BJ (cell line): Measurements from ENCODE around the gene IFI6. TPM values are rescaled to one million over a fixed set of nuclear protein-coding genes. Genes with fewer than 3 reads are reported as not detected.
"Not testable (repeated sequence)": the region's sequence is repeated elsewhere in the genome, so short reads cannot be mapped to it uniquely, and the experiment has no call there.

Source experiments
- CTCF ChIA-PET: fragments of 350-600 bp; formaldehyde crosslinking; extraction: SDS; loops from one replicate; lab custom pipeline; 2021; ENCODE audit warnings: antibody characterized with exemption, inconsistent platforms; lab: Yijun Ruan, JAX
- POLR2A ChIA-PET: fragments of 300-600 bp; sonication (Branson Sonifier 250); formaldehyde crosslinking; extraction: SDS; loops from one replicate; lab custom pipeline; 2021; ENCODE audit warnings: antibody characterized with exemption; lab: Charles Lee
- DNase-seq: peaks from one replicate; pipeline ENCODE4 v3.0.0-alpha.2; 2011; ENCODE audit warnings: low read depth
- H3K27me3 ChIP-seq: 2 replicates; pipeline ENCODE4 v1.6.0; 2011; ENCODE audit warnings: low read length; ENCODE audit not compliant: control insufficient read depth, insufficient read depth
- H3K36me3 ChIP-seq: 2 replicates; pipeline ENCODE4 v1.5.1; 2011; ENCODE audit warnings: low read length; ENCODE audit not compliant: control insufficient read depth, insufficient read depth
- H3K4me3 ChIP-seq: 2 replicates; pipeline ENCODE4 v1.5.1; 2011; ENCODE audit warnings: low read depth, mild to moderate bottlenecking, control low read depth, low read length
- CTCF ChIP-seq: IDR thresholded peaks from 2 replicates; pipeline ENCODE4 v1.5.1; 2011; ENCODE audit warnings: low read depth, mild to moderate bottlenecking, control low read depth, inconsistent platforms, low read length, moderate library complexity; ENCODE audit not compliant: insufficient read depth
- polyA plus RNA-seq: library from polyadenylated mRNA; depleted of rRNA; stranded (reverse); fragments of >200 nt; gene quantifications from 2 replicates; pipeline ENCODE4 v1.2.3, GENCODE V29; 2011

Gene IFI6
- polyA plus RNA-seq, 1 experiment, result 68.0 TPM

GRCh38 chr1:27645071-27645415 is 26.9 kb downstream of the IFI6 start:
- no peak for DNase-seq

GRCh38 chr1:27644369-27645070 is 27.5 kb downstream of the IFI6 start:
- no peak for DNase-seq
- CTCF ChIA-PET, result interaction anchor here (0.6 to 2.6 kb wide), 7 partner anchors 12 to 312 kb away, joined by 3 to 30 read pairs (median 4); no protein-coding TSS in a partner anchor
- POLR2A ChIA-PET, result no interaction called here
- H3K36me3 ChIP-seq, result no peaks in the 10 kb centered on the region
- no peak overlapping the region for H3K4me3 ChIP-seq
- H3K27me3 ChIP-seq, result no peaks in the 10 kb centered on the region
- TF ChIP-seq CTCF, result no peak

More at GRCh38 chr1:27645071-27645415, 26.9 kb downstream of the IFI6 start:
- Histone ChIP-seq H3K4me3 (no peak overlapping the region), H3K36me3 (no peaks in the 10 kb centered on the region), H3K27me3 (no peaks in the 10 kb centered on the region)
- TF ChIP-seq CTCF, result no peak
- ChIA-PET POLR2A (no interaction called here), CTCF (interaction anchor here (0.6 to 2.6 kb wide), 5 partner anchors 12 to 37 kb away, joined by 3 to 30 read pairs (median 4); no protein-coding TSS in a partner anchor)

GRCh38 chr1:27643600-27644368 is 28.2 kb downstream of the IFI6 start:
- ChIA-PET CTCF (interaction anchor here (0.7 to 2.6 kb wide), 5 partner anchors 8 to 311 kb away, joined by 3 to 30 read pairs (median 5); no protein-coding TSS in a partner anchor), POLR2A (no interaction called here)
- peak; percentile 91 for TF ChIP-seq CTCF
- no peaks in the 10 kb centered on the region for H3K27me3 ChIP-seq
- no peak for DNase-seq
- H3K36me3 ChIP-seq, result no peaks in the 10 kb centered on the region
- no peak overlapping the region for H3K4me3 ChIP-seq

GRCh38 chr1:27640514-27640913 is 31.5 kb downstream of the IFI6 start:
- CTCF ChIA-PET, result interaction anchor here (1.5 kb wide), 1 partner anchor 32 kb away, joined by 4 read pairs; the partner anchor contains the start of gene IFI6
- H3K4me3 ChIP-seq, POLR2A ChIA-PET, H3K36me3 ChIP-seq, H3K27me3 ChIP-seq, DNase-seq: not testable (repeated sequence)

GRCh38 chr1:27638805-27639204 is 33.2 kb downstream of the IFI6 start:
- Histone ChIP-seq H3K36me3 (no peaks in the 10 kb centered on the region), H3K4me3 (no peak overlapping the region), H3K27me3 (peaks cover 4% of the 10 kb centered on the region; the same call in 1 of the 2 replicates)
- POLR2A ChIA-PET, result no interaction called here
- TF ChIP-seq CTCF, result no peak
- no peak for DNase-seq
- CTCF ChIA-PET, result interaction anchor here (1.7 to 2.0 kb wide), 2 partner anchors 10 to 24 kb away, joined by 4 to 5 read pairs; no protein-coding TSS in a partner anchor
